ENCODE data around the gene CARD11. TPM values are rescaled to one million over a fixed set of nuclear protein-coding genes. Genes with fewer than 3 reads are reported as not detected.
A peak's percentile ranks its signal among the peaks of the same experiment; 100 is the strongest.

Gene CARD11
- total RNA-seq, 1 donor: not detected

DNA sequence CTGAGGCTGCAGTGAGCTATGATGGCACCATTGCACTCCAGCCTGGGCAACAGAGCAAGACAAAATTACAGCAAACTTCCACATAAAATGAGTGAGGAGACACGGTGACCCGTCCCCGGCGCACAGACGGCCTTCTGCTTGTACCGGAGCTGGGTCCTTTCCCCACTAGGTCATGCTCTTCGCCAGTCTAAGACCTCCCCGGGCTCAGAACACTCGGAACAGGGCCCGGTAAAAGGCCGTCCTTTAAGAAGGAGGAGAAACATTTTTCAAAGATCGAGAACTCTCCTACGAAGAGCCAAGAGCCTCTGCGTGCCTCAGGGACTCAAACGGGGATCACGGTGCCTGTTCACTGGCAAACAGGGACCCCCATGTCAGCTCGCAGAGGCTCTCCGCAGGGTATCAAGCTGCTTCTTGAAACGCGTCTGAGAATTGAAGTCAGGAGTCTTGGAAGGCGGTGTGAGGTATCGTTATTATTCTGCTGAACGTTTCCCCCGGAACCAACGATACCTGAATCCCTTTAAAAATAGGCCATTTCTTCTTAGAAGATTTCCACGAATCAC, 9.0 kb downstream of the CARD11 start:
- DNase-seq (ENCODE audit: low read depth): no peak
- TF ChIP-seq, protein P1, sequence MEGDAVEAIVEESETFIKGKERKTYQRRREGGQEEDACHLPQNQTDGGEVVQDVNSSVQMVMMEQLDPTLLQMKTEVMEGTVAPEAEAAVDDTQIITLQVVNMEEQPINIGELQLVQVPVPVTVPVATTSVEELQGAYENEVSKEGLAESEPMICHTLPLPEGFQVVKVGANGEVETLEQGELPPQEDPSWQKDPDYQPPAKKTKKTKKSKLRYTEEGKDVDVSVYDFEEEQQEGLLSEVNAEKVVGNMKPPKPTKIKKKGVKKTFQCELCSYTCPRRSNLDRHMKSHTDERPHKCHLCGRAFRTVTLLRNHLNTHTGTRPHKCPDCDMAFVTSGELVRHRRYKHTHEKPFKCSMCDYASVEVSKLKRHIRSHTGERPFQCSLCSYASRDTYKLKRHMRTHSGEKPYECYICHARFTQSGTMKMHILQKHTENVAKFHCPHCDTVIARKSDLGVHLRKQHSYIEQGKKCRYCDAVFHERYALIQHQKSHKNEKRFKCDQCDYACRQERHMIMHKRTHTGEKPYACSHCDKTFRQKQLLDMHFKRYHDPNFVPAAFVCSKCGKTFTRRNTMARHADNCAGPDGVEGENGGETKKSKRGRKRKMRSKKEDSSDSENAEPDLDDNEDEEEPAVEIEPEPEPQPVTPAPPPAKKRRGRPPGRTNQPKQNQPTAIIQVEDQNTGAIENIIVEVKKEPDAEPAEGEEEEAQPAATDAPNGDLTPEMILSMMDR (IDR thresholded peaks at IDR 0.05; ENCODE audit: insufficient read depth, low read depth, low read length): no peak
- H3K4me3 ChIP-seq (ENCODE audit: low read depth, low read length): no peak overlapping the region

DNA sequence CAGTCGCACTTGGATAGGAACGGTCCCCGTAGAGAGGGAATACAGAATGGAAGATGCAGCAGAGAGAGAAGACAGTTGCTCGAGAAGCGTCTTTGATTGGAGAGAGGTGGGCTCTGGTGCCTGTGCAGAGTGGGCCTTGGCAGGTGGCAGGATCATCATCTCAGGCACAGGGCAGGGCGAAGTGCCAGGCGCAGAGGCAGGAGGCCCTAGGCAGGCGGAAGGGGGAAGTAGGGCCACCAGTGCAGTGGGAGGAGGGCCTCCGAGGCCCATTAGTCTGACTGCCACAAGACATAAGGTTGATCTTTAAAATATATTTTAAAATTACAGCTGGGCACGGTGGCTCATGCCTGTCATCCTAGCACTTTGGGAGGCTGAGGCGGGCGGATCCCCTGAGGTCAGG, 10.1 kb downstream of the CARD11 start:
- DNase-seq (ENCODE audit: low read depth): no peak
- TF ChIP-seq, protein P1 (IDR thresholded peaks at IDR 0.05; ENCODE audit: insufficient read depth, low read depth, low read length): no peak
- no peak overlapping the region for H3K4me3 ChIP-seq (ENCODE audit: low read depth, low read length)

DNA sequence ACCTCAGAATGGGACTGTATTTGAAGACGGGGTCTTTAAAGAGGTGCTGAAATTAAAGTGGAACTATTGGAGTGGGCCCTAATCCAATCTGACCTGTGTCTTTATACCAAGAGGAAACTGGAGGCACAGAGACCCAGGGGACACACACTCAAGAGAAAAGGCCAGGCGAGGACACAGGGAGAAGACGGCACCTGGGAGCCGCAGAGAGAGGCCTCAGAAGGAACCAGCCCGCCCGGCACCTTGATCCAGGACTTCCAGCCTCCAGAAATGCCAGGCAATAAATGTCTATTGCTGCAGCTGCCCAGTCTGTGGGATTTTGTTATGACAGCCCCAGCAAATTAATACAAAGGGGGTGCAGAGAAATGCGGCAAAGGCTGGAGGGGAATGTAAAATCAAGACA, 10.5 kb downstream of the CARD11 start:
- TF ChIP-seq, protein P1 (IDR thresholded peaks at IDR 0.05; ENCODE audit: insufficient read depth, low read depth, low read length): no peak
- H3K4me3 ChIP-seq (ENCODE audit: low read depth, low read length): no peak overlapping the region
- no peak for DNase-seq (ENCODE audit: low read depth)

DNA sequence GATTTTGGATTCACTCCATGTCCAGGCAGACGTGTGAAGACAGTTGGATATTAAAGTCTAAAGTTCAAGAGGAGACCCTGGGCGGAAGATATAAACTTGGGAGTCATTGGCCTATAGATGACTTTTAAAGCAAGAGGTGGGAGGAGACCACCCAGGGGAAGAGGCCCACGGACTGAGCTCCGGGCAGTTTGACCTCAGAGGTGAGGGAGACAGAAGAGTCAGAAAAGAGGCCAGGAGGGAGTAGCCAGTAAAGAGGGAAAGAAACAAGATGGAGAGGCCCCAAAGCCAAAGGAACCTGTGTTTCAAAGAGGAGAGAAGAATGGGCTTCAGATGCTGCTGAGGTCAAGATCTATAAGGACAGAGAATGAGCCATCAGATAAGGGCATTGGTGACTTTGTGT, 11.4 kb downstream of the CARD11 start:
- TF ChIP-seq, protein P1 (IDR thresholded peaks at IDR 0.05; ENCODE audit: insufficient read depth, low read depth, low read length): no peak
- DNase-seq (ENCODE audit: low read depth): no peak
- no peak overlapping the region for H3K4me3 ChIP-seq (ENCODE audit: low read depth, low read length)

DNA sequence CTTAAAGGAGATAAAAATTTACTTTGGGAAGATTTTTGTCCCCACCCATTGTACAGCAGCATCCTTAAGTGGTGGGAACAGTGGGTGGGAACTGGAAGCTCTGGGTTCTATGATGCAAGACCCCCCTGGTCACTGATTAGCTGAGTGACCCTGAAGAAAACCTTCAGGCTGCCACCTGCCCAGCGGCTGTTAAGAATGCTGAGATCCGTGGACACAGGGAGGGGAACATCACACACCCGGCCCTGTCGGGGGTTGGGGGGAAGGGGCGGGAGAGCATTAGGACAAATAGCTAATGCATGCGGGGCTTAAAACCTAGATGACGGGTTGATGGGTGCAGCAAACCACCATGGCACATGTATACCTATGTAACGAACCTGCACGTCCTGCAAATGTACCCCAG, 14.5 kb downstream of the CARD11 start:
- DNase-seq (ENCODE audit: low read depth): no peak
- TF ChIP-seq, protein P1 (IDR thresholded peaks at IDR 0.05; ENCODE audit: insufficient read depth, low read depth, low read length): no peak
- no peak overlapping the region for H3K4me3 ChIP-seq (ENCODE audit: low read depth, low read length)

DNA sequence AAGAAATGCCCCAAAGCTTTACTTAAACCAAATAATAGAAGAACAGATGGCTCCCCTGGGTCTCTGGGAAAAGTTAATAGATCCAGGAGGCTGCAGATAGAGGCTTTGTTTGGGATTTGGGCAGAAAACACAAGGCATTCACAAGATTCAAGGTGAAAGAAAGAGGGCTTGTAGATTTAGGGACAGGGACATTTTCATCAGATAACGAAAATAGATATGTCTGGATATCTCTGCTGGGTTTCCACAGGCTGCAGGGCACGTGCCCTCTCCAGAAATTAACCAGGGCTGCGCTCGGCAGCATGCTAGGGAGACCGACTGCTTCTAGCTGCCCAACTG, 14.9 kb downstream of the CARD11 start:
- H3K4me3 ChIP-seq (ENCODE audit: low read depth, low read length): no peak overlapping the region
- TF ChIP-seq, protein P1 (IDR thresholded peaks at IDR 0.05; ENCODE audit: insufficient read depth, low read depth, low read length): no peak
- DNase-seq (ENCODE audit: low read depth): no peak

DNA sequence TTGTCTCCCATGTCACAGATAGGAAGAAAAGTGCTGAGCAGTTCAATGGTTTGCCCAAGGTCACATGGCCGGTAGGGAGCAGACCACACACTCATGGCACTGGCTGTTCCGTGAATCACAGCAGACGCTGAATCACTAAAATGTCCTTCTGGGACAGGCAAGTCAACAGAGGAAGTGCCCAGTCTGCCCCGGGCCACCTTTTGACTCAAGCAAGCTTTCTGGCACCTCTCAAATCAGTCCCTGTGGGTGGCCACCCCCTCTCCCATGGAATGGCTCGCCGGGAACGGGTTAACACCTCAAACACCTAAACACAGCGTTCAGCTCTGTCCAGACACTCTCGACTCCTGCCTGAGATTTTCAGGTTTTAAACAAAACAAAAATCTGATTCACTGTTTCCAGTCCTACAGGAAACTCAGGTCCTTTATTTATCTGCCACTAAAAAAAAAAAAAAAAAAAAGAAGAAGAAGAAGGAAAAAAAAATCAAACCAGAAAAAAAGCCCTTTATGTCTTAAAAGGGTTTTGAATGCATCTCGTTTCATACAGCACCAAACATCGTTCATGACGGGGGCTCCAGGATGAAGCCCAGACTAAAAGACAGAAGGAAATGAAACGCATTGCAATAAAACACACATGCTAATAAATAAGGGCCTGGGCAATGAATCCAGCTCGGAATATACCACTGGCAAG, 15.5 kb downstream of the CARD11 start:
- no peak overlapping the region for H3K4me3 ChIP-seq (ENCODE audit: low read depth, low read length)
- TF ChIP-seq, protein P1 (IDR thresholded peaks at IDR 0.05; ENCODE audit: insufficient read depth, low read depth, low read length): no peak
- peak; percentile 30 for DNase-seq (ENCODE audit: low read depth)
